ENCODE results near the gene CEP350. TPM values are rescaled to one million over a fixed set of nuclear protein-coding genes. Genes with fewer than 3 reads are reported as not detected.

CEP350 gene
- total RNA-seq, 1 donor from 2014 or later = 39.2 TPM

DNA sequence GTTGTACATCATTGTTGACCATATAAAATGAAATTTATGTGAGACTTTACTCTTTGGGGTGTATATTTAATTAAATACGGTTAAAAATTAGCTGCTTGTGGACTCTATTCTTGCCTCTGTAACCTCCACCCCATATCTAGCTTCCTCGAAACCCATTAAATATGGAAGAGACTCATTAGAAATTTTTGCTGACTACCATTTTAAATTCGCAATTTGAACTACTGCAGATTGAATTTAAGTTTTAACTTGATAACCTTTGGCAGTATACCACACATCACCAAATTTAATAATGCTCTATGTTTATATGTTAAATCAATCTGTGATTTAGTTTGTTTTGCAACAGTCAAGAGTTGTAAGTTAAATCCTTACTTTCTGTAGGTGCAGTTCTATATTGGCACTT lies 111.5 kb downstream of the CEP350 start:
- no peak for DNase-seq (ENCODE audit: low spot score)
- Mint-ChIP-seq H3K4me3 (ENCODE audit: unreplicated experiment) (no peak overlapping the region), H3K36me3 (ENCODE audit: low read depth, unreplicated experiment) (peaks cover 18% of the 10 kb centered on the region), H3K27me3 (ENCODE audit: unreplicated experiment) (no peaks in the 10 kb centered on the region), H3K9me3 (ENCODE audit: unreplicated experiment) (no peaks in the 10 kb centered on the region), H3K4me1 (ENCODE audit: unreplicated experiment) (no peaks in the 10 kb centered on the region), H3K27ac (ENCODE audit: unreplicated experiment) (no peak overlapping the region)
- TF ChIP-seq, protein P1, sequence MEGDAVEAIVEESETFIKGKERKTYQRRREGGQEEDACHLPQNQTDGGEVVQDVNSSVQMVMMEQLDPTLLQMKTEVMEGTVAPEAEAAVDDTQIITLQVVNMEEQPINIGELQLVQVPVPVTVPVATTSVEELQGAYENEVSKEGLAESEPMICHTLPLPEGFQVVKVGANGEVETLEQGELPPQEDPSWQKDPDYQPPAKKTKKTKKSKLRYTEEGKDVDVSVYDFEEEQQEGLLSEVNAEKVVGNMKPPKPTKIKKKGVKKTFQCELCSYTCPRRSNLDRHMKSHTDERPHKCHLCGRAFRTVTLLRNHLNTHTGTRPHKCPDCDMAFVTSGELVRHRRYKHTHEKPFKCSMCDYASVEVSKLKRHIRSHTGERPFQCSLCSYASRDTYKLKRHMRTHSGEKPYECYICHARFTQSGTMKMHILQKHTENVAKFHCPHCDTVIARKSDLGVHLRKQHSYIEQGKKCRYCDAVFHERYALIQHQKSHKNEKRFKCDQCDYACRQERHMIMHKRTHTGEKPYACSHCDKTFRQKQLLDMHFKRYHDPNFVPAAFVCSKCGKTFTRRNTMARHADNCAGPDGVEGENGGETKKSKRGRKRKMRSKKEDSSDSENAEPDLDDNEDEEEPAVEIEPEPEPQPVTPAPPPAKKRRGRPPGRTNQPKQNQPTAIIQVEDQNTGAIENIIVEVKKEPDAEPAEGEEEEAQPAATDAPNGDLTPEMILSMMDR (IDR thresholded peaks at IDR 0.05; ENCODE audit: unreplicated experiment) = no peak

DNA sequence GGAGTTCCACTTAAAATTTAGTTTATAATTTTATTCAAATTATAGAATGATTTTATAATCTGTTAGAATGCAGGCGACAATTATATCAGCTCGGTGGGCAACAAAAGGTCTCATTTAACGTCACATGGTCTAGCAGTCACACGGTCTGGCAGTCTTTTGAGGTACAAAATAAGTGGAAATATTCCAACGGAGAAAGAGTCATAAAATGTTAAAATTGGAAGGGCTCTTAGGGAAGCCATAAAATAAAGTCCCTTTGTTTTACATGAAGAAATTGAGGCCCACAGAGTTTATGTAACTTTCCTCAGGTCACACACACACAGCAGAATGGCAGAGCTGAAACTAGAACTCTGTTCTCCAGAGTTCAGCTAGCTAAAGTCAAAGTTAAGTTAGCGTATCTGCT lies 115.7 kb downstream of the CEP350 start:
- TF ChIP-seq, protein P1 (IDR thresholded peaks at IDR 0.05; ENCODE audit: unreplicated experiment) = no peak
- H3K9me3 Mint-ChIP-seq (ENCODE audit: unreplicated experiment) = no peaks in the 10 kb centered on the region
- peaks cover 9% of the 10 kb centered on the region for H3K36me3 Mint-ChIP-seq (ENCODE audit: low read depth, unreplicated experiment)
- DNase-seq (ENCODE audit: low spot score) = no peak
- no peak overlapping the region for H3K27ac Mint-ChIP-seq (ENCODE audit: unreplicated experiment)
- no peaks in the 10 kb centered on the region for H3K4me1 Mint-ChIP-seq (ENCODE audit: unreplicated experiment)
- no peak overlapping the region for H3K4me3 Mint-ChIP-seq (ENCODE audit: unreplicated experiment)
- peaks cover 1% of the 10 kb centered on the region for H3K27me3 Mint-ChIP-seq (ENCODE audit: unreplicated experiment)

DNA sequence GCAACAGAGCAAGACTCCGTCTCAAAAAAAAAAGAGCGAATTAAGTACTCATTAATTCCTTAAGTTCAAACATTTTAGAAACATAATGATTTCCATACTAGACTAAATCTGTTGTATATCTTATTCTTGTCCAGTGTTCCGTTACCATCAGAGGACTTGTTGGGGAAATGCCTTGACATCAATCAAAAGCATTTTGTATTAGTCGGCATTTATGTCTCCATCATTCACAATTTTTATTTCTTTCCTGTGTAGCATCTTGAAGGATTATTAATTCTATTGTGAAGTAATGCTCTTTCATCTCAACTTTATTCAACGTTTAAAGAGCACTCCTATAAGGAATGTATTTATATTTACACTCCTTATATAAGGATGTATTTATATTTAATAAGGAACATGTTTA lies 117.1 kb downstream of the CEP350 start:
- DNase-seq (ENCODE audit: low spot score) = no peak
- peaks cover 9% of the 10 kb centered on the region for H3K36me3 Mint-ChIP-seq (ENCODE audit: low read depth, unreplicated experiment)
- H3K27me3 Mint-ChIP-seq (ENCODE audit: unreplicated experiment) = peaks cover 1% of the 10 kb centered on the region
- TF ChIP-seq, protein P1 (IDR thresholded peaks at IDR 0.05; ENCODE audit: unreplicated experiment) = no peak
- H3K4me1 Mint-ChIP-seq (ENCODE audit: unreplicated experiment) = no peaks in the 10 kb centered on the region
- no peaks in the 10 kb centered on the region for H3K9me3 Mint-ChIP-seq (ENCODE audit: unreplicated experiment)
- no peak overlapping the region for H3K27ac Mint-ChIP-seq (ENCODE audit: unreplicated experiment)
- no peak overlapping the region for H3K4me3 Mint-ChIP-seq (ENCODE audit: unreplicated experiment)

DNA sequence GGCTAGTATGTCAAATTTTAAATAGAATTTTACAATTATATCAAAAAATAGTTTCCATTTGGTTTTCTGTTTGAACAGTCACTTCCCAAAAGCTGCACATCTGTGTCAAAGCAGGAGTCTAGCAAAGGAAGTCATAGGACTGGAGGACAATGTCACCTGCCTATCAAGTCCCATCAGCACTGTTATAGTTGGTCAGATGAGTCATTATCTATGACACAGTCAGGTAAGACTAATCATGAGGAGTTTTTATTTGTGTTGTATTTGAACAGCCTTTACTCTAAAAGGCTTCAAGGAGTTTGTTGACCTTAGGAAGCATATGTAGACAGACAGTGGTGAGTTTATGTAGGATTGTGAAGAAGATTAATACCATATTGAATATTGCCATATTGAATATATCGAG lies 125.8 kb downstream of the CEP350 start:
- no peak for DNase-seq (ENCODE audit: low spot score)
- Mint-ChIP-seq H3K36me3 (ENCODE audit: low read depth, unreplicated experiment) (peaks cover 5% of the 10 kb centered on the region), H3K4me1 (ENCODE audit: unreplicated experiment) (peaks cover 4% of the 10 kb centered on the region), H3K27ac (ENCODE audit: unreplicated experiment) (no peak overlapping the region), H3K9me3 (ENCODE audit: unreplicated experiment) (no peaks in the 10 kb centered on the region), H3K27me3 (ENCODE audit: unreplicated experiment) (no peaks in the 10 kb centered on the region), H3K4me3 (ENCODE audit: unreplicated experiment) (no peak overlapping the region)
- TF ChIP-seq, protein P1 (IDR thresholded peaks at IDR 0.05; ENCODE audit: unreplicated experiment) = no peak

DNA sequence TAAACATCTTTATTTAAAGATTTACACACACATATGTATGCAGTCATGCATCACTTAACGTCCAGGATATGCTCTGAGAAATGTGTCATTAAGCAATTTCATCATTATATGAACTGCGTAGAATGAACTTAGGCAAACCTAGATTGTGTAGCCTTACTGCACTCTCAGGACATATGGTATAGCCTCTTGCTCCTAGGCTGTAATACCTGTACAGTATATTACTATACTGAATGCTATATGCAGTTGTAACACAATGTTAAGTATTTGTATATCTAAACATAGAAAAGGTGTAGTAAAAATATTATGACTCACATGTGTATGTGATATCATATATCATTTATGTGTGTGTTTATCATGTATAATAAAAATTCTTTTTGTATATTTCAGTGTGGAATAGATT lies 126.9 kb downstream of the CEP350 start:
- Mint-ChIP-seq H3K27ac (ENCODE audit: unreplicated experiment) (no peak overlapping the region), H3K4me1 (ENCODE audit: unreplicated experiment) (peaks cover 5% of the 10 kb centered on the region), H3K36me3 (ENCODE audit: low read depth, unreplicated experiment) (peaks cover 8% of the 10 kb centered on the region), H3K4me3 (ENCODE audit: unreplicated experiment) (no peak overlapping the region), H3K9me3 (ENCODE audit: unreplicated experiment) (no peaks in the 10 kb centered on the region), H3K27me3 (ENCODE audit: unreplicated experiment) (no peaks in the 10 kb centered on the region)
- DNase-seq (ENCODE audit: low spot score) = no peak
- TF ChIP-seq, protein P1 (IDR thresholded peaks at IDR 0.05; ENCODE audit: unreplicated experiment) = no peak

Data from endothelial cell (in vitro differentiated cells).